Stomach smooth muscle (tissue), 2 donors: Measurements from ENCODE around the gene CAMKMT.

Experiments used
- H3K27ac ChIP-seq: one replicate; pipeline ENCODE4 v1.7.0; 2013; ENCODE audit warnings: mild to moderate bottlenecking, low read length, inconsistent platforms
- H3K27me3 ChIP-seq, 2 donors: one replicate each; pipeline ENCODE4 v1.7.0; 2013; ENCODE audit warnings: low read length in 2 of 2; ENCODE audit not compliant: insufficient read depth in 2 of 2, control insufficient read depth in 1 of 2
- H3K36me3 ChIP-seq, 2 donors: one replicate each; pipeline ENCODE4 v1.7.0; 2013; ENCODE audit warnings: low read length in 2 of 2; ENCODE audit not compliant: control insufficient read depth in 2 of 2, insufficient read depth in 2 of 2
- H3K4me1 ChIP-seq: one replicate; pipeline ENCODE4 v1.7.0; 2013; ENCODE audit warnings: low read length; ENCODE audit not compliant: control insufficient read depth, insufficient read depth
- H3K4me3 ChIP-seq, 2 donors: one replicate each; pipeline ENCODE4 v1.7.0; 2013; ENCODE audit warnings: low read length in 2 of 2
- H3K9ac ChIP-seq, 2 donors: one replicate each; pipeline ENCODE4 v1.7.0; 2013; ENCODE audit warnings: low read length in 2 of 2, mild to moderate bottlenecking in 1 of 2
- H3K9me3 ChIP-seq, 2 donors: one replicate each; pipeline ENCODE4 v1.7.0; 2013; ENCODE audit warnings: low read length in 2 of 2; ENCODE audit not compliant: control insufficient read depth in 2 of 2
- donor health status: healthy.
- donor health status: Pancreatic carcinoma.

Gene CAMKMT

DNA sequence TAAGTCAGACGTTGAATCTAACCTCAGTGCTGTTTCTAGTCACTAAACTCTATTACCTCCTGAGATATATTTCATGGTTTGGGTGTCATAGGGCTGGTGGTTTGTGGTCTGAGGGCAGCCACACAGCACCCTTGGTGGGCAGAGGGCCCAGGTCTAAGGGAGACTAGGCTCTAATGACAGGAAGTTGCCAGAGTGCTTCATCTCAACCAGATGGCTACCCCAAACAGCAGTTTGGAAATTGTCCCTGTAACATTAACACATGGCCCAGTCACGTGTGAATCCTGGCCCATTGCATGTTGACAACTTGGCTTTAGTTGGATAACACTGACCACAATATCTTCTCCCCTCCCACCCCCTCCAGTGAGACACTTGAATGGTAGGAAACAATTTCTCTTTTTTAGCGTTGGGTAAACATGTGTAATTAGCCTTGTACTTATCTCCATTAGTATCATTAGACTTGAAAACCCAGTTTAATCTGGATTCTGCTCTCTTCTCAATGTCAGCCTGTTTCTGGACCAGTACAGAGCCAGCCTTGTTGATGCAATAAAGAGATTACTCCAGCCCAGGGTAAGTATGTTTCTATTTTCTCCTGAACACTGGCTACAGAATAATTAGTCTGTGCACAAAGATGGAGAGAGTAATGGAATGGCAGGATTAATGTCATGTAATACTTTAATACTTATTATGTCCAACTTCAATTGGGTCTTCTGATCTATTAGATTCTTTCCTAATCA lies 392.0 kb downstream of the CAMKMT start:
- no peak overlapping the region for H3K9ac ChIP-seq

GRCh38 chr2:44758591-44758990 lies 396.8 kb downstream of the CAMKMT start:
- H3K9ac ChIP-seq: no peak overlapping the region
- H3K9me3 ChIP-seq: no peaks in the 10 kb centered on the region
- H3K27ac ChIP-seq: no peak overlapping the region

More for the DNA sequence above, 392.0 kb downstream of the CAMKMT start:
- H3K4me3 ChIP-seq: no peak overlapping the region
- H3K36me3 ChIP-seq: no peaks in the 10 kb centered on the region
- H3K9me3 ChIP-seq: no peaks in the 10 kb centered on the region
- H3K27ac ChIP-seq: no peak overlapping the region
- no peaks in the 10 kb centered on the region for H3K27me3 ChIP-seq
- no peaks in the 10 kb centered on the region for H3K4me1 ChIP-seq

GRCh38 chr2:44759823-44760222 lies 398.1 kb downstream of the CAMKMT start:
- Histone ChIP-seq H3K36me3 (no peaks in the 10 kb centered on the region), H3K4me1 (no peaks in the 10 kb centered on the region), H3K9me3 (no peaks in the 10 kb centered on the region), H3K27ac (no peak overlapping the region), H3K4me3 (no peak overlapping the region), H3K9ac (no peak overlapping the region), H3K27me3 (no peaks in the 10 kb centered on the region)

More at GRCh38 chr2:44758591-44758990, 396.8 kb downstream of the CAMKMT start:
- Histone ChIP-seq H3K27me3 (no peaks in the 10 kb centered on the region), H3K36me3 (no peaks in the 10 kb centered on the region), H3K4me1 (no peaks in the 10 kb centered on the region), H3K4me3 (no peak overlapping the region)

GRCh38 chr2:44763275-44763782 lies 401.6 kb downstream of the CAMKMT start:
- H3K9ac ChIP-seq: no peak overlapping the region
- H3K4me1 ChIP-seq: no peaks in the 10 kb centered on the region
- no peaks in the 10 kb centered on the region for H3K36me3 ChIP-seq
- no peaks in the 10 kb centered on the region for H3K9me3 ChIP-seq
- peaks cover 2 to 3% of the 10 kb centered on the region in 2 donors for H3K27me3 ChIP-seq
- no peak overlapping the region for H3K4me3 ChIP-seq
- H3K27ac ChIP-seq: no peak overlapping the region

DNA sequence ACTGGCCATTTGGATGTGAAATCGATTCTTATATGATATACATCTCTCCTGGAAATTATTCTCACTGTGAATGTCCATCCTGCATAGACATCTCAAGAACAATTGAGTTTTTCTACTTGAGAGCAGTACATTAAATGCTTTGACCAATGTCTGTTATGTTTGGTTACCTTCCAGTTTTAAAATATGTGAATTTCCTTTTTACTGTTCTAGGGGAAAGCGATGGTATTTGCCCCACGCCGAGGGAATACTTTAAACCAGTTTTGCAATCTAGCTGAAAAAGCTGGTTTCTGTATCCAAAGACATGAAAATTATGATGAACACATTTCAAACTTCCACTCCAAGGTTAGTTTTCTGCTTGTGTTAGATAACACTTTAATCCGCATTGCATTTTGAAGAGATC lies 404.5 kb downstream of the CAMKMT start:
- H3K27ac ChIP-seq: no peak overlapping the region
- no peaks in the 10 kb centered on the region for H3K9me3 ChIP-seq
- H3K4me1 ChIP-seq: no peaks in the 10 kb centered on the region
- H3K4me3 ChIP-seq: no peak overlapping the region
- H3K36me3 ChIP-seq: no peaks in the 10 kb centered on the region
- no peak overlapping the region for H3K9ac ChIP-seq
- H3K27me3 ChIP-seq: peaks cover 2 to 3% of the 10 kb centered on the region in 2 donors

- Histone ChIP-seq H3K4me1 (no peaks in the 10 kb centered on the region), H3K36me3 (no peaks in the 10 kb centered on the region), H3K9me3 (no peaks in the 10 kb centered on the region), H3K27ac (no peak overlapping the region), H3K4me3 (no peak overlapping the region), H3K9ac (no peak overlapping the region), H3K27me3 (peaks cover 2 to 3% of the 10 kb centered on the region in 2 donors)
Measured at GRCh38 chr2:44766777-44767176, 405.0 kb downstream of the CAMKMT start.

- H3K27ac ChIP-seq: no peak overlapping the region
- no peaks in the 10 kb centered on the region for H3K36me3 ChIP-seq
- no peak overlapping the region for H3K4me3 ChIP-seq
- H3K9me3 ChIP-seq: no peaks in the 10 kb centered on the region
- H3K9ac ChIP-seq: no peak overlapping the region
- H3K27me3 ChIP-seq: peaks cover 2 to 3% of the 10 kb centered on the region in 2 donors
- no peaks in the 10 kb centered on the region for H3K4me1 ChIP-seq
Measured at GRCh38 chr2:44767691-44768090, 405.9 kb downstream of the CAMKMT start.

DNA sequence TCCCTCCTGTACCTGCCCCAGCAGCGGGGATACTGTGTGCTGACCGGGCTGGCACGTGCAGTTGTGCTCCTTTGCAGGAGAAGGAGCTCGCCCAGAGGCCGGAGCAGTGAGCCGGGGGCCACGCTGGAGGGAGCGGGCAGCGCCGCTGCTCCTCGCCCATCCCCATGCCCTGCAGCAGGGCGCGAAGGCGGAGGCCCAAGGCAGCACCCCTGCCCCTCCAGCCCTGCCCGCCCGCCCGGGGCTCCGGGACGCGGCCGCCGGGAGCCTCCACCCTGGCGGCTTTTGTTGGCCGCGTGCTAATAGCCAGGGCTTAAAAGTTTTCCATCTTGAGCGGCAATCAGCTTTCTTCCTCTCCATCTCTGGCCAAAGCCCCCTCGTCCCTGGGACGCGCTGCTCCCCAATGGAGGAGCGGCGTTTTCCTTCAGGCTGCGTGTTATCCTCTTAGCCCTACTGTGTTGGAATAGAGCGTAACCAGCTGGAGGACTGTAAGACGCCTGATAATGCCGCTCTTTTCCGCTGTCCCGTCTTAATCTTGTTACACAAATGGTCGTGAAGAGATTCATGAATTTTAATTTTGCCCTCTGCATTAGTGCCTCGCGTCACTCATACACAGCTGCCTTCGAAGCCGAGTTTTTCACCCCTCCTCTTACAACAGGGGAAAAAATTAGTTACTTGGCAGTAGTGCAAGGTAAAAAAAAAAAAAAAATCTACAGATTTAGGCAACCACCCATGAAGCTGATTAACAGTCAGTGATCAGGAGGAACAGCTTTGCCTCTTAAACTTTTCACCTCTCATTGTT lies 406.9 kb downstream of the CAMKMT start:
- Histone ChIP-seq H3K4me3 (no peak overlapping the region), H3K9ac (no peak overlapping the region)

GRCh38 chr2:44769349-44770011 lies 407.7 kb downstream of the CAMKMT start:
- Histone ChIP-seq H3K27ac (no peak overlapping the region), H3K4me1 (no peaks in the 10 kb centered on the region), H3K9ac (no peak overlapping the region), H3K9me3 (no peaks in the 10 kb centered on the region), H3K4me3 (no peak overlapping the region), H3K36me3 (no peaks in the 10 kb centered on the region), H3K27me3 (peaks cover 2 to 3% of the 10 kb centered on the region in 2 donors)

More for the DNA sequence above, 406.9 kb downstream of the CAMKMT start:
- Histone ChIP-seq H3K4me1 (no peaks in the 10 kb centered on the region), H3K27ac (no peak overlapping the region), H3K9me3 (no peaks in the 10 kb centered on the region), H3K36me3 (no peaks in the 10 kb centered on the region), H3K27me3 (peaks cover 2 to 3% of the 10 kb centered on the region in 2 donors)

- Histone ChIP-seq H3K4me1 (peaks cover 4% of the 10 kb centered on the region), H3K4me3 (no peak overlapping the region), H3K27ac (no peak overlapping the region), H3K27me3 (peaks cover 2 to 3% of the 10 kb centered on the region in 2 donors), H3K36me3 (no peaks in the 10 kb centered on the region), H3K9ac (no peak overlapping the region), H3K9me3 (no peaks in the 10 kb centered on the region)
Measured at GRCh38 chr2:44770221-44771195, 408.8 kb downstream of the CAMKMT start.
